Lung (tissue), 10 donors: Measurements from ENCODE around the gene LRWD1. TPM values are rescaled to one million over a fixed set of nuclear protein-coding genes. Genes with fewer than 3 reads are reported as not detected.
"Not testable (repeated sequence)": the region's sequence is repeated elsewhere in the genome, so short reads cannot be mapped to it uniquely, and the experiment has no call there.

Experiments used
- ATAC-seq: fragments of 200-7000 bp; cut with Tn5 transposase; one replicate; pipeline ENCODE4 v1.9.1; 2020; ENCODE audit warnings: moderate number of reproducible peaks; ENCODE audit not compliant: insufficient read depth, low FRiP score
- DNase-seq, 3 donors: peaks; one replicate each; pipeline ENCODE4 v3.0.0-alpha.2; 2013 to 2017
- H3K27ac ChIP-seq, 2 donors: one replicate each; pipeline ENCODE4 v1.5.1; 2013; ENCODE audit warnings: mild to moderate bottlenecking in 2 of 2, moderate library complexity in 2 of 2, control low read depth in 1 of 2, inconsistent platforms in 1 of 2, low read depth in 1 of 2, low read length in 1 of 2
- H3K27me3 ChIP-seq, 3 donors: one replicate each; pipeline ENCODE4 v1.5.1; 2013; ENCODE audit warnings: low read length in 2 of 3; ENCODE audit not compliant: control insufficient read depth in 3 of 3, insufficient read depth in 3 of 3
- H3K36me3 ChIP-seq, 4 donors: one replicate each; pipeline ENCODE4 v1.5.1; 2013; ENCODE audit warnings: low read length in 4 of 4, mild to moderate bottlenecking in 1 of 4, moderate library complexity in 1 of 4; ENCODE audit not compliant: control insufficient read depth in 4 of 4, insufficient read depth in 4 of 4
- H3K4me1 ChIP-seq, 5 donors: one replicate each; pipeline ENCODE4 v1.5.1; 2013; ENCODE audit warnings: low read length in 5 of 5, mild to moderate bottlenecking in 2 of 5, moderate library complexity in 1 of 5; ENCODE audit not compliant: control insufficient read depth in 5 of 5, insufficient read depth in 5 of 5
- H3K4me3 ChIP-seq: one replicate; pipeline ENCODE4 v1.5.1; 2013; ENCODE audit warnings: mild to moderate bottlenecking, control low read depth, moderate library complexity
- H3K9ac ChIP-seq, 2 donors: one replicate each; pipeline ENCODE4 v1.5.1; 2013; ENCODE audit warnings: low read length in 2 of 2, control low read depth in 1 of 2; ENCODE audit not compliant: insufficient read depth in 1 of 2
- H3K9me3 ChIP-seq, 4 donors: one replicate each; pipeline ENCODE4 v1.5.1; 2013; ENCODE audit warnings: low read length in 3 of 4, mild to moderate bottlenecking in 1 of 4, moderate library complexity in 1 of 4; ENCODE audit not compliant: control insufficient read depth in 4 of 4, insufficient read depth in 3 of 4
- WGBS, 2 donors: extraction: QIAGEN DNeasy Blood & Tissue Kit; methylation state at CpG; one replicate each; pipeline ENCODE4 v1.1.7; 2013; 5-methylcytosine and 5-hydroxymethylcytosine counted together
- polyA plus RNA-seq, 2 donors: library from polyadenylated mRNA; stranded (reverse); fragments of 200-250 nt; gene quantifications; one replicate each; pipeline ENCODE4 v1.2.1, GENCODE V29; 2013
- total RNA-seq, 2 donors: library from RNA; depleted of rRNA in 1 of 2; stranded (reverse); fragments of >200 nt in 1 of 2; gene quantifications; one replicate each; pipeline ENCODE4 v1.2.1, GENCODE V29; 2014 to 2021
- donor health status: Bipolar disorder and iron deficiency.
- donor health status: healthy.
- donor health status: DM: yes; HTN: yes; CAD: no.

The LRWD1 gene
- total and polyA plus RNA-seq, 4 donors, result 12.3 to 31.5 (median 25.9) TPM

DNA sequence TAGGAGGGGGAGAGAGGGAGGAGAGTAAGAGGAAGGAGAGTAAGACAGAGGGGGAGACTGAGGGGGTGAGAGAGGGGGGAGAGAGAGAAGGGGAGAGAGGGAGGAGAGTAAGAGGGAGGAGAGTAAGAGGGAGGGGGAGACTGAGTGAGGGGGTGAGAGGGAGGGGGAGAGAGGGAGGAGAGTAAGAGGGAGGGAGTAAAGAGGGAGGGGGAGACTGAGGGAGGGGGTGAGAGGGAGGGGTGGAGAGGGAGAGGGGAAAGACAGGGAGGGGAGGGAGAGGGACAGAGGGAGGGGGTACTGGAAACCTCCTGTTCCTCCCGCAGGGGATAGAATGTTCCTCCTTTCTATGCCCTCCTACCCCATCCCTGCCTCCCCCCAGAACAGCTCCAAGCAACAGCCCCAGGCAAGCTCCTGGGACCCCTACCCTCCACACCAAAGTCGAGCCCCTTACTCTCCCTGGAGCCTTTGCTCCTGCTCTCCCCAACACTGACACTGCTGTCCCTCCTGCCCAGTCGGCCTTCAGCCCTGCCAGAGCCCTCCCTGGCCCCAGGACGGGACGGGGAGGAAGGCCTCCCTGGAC, 47.9 kb downstream of the LRWD1 start:
- H3K4me1 ChIP-seq, H3K27me3 ChIP-seq, H3K4me3 ChIP-seq, H3K9me3 ChIP-seq, ATAC-seq, H3K36me3 ChIP-seq, H3K9ac ChIP-seq: not testable (repeated sequence)
- peak; percentile 79 to 94 (median 85) for DNase-seq
- 11 to 17% methylated on average over 4 to 5 of the region's 5 CpGs for WGBS, 2 donors
- peak overlapping the region in 1 of 2 donors; percentile 91 for H3K27ac ChIP-seq

DNA sequence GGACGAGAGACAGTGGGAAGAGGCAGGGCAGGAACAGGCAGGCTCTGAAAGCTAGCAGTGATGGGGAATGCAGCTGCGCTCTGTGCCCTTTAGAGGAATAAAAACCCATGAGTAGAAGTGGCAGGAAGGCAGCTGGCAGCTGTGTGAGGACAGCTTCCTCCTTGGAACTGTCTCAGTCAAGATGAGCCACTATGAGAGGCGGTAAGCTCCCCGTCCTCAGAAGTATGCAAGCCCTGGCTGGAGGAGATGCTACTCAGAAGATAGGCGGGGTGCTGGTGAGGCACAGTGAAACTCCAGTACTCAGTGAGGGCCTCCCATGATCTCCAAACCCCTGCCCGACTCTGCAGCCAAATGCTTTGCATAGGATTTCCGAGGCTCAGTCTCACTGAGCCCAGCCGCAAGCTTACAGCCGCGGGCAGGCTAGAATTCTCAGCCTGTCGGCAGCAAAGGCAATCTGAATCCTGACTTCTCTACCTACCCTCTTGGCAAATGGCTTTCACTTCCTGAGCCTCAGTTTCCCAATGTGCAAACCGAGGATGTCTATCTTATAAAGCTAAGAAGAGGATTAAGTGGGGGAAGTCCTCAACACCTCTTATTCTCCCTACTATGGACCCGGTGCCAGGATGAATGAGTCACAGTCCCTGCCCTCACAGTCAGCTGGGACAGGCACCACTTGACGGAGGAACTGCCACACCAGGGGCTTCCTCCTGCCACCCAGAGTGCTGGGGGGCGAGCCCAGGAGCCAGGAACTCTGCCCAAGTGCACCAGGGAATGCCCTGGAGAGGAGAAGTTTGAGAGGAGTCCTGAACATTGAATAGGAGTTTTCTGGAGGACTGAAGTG, 50.3 kb downstream of the LRWD1 start:
- H3K27ac ChIP-seq, H3K4me3 ChIP-seq, H3K36me3 ChIP-seq, H3K4me1 ChIP-seq, H3K9ac ChIP-seq, DNase-seq, H3K9me3 ChIP-seq, H3K27me3 ChIP-seq: not testable (repeated sequence)
- peak; percentile 30 for ATAC-seq
- WGBS, 2 donors, result 32 to 43% methylated on average over 2 of the region's 15 CpGs

DNA sequence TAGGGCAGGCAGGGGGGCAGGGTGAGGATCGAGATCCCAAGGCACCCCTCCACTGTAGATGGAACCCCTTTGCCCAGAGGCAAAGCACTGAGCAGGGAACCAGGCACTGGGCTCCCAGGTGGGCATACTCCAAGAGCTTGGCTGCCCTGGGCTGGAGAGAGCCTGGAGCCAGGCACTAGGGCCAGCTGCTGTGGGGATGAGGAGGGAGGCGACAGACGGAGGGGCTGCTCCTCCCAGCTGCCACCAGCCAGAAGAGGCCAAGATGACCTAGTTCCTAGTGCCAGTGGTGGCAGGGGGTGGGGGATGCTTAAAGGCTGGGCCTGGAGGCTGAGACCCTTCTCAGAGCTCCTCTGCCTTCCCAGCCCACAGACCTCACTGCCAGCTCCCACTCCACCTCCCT, 51.1 kb downstream of the LRWD1 start:
- H3K9me3 ChIP-seq, H3K36me3 ChIP-seq, H3K27me3 ChIP-seq, H3K9ac ChIP-seq, H3K4me1 ChIP-seq, H3K27ac ChIP-seq, ATAC-seq, DNase-seq, H3K4me3 ChIP-seq: not testable (repeated sequence)
- no CpG with 5 or more reads among the region's 3 CpGs for WGBS, 2 donors

DNA sequence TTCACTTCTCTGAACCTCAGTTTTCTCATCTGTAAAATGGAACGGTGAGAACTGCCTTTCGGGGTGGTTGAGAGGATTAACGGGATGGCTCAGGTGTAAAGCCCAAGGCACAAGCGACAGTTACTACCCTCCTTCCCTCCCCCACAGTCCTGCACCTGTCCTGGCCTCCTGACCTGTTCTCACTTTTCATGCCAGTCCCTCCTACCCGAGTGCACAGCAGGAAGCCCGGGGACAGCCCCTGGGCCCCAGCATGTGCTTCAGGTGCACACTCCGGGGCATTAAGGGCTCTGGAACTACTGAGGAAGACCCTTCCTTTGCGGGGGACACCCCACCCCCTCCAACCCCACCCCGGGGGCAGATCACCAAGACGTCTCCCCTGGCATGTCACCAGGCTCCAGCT, 52.2 kb downstream of the LRWD1 start:
- H3K4me1 ChIP-seq, H3K36me3 ChIP-seq, H3K9ac ChIP-seq, H3K9me3 ChIP-seq, H3K27ac ChIP-seq, DNase-seq, ATAC-seq, H3K4me3 ChIP-seq, H3K27me3 ChIP-seq: not testable (repeated sequence)
- WGBS, 2 donors, result no CpG with 5 or more reads among the region's 10 CpGs

DNA sequence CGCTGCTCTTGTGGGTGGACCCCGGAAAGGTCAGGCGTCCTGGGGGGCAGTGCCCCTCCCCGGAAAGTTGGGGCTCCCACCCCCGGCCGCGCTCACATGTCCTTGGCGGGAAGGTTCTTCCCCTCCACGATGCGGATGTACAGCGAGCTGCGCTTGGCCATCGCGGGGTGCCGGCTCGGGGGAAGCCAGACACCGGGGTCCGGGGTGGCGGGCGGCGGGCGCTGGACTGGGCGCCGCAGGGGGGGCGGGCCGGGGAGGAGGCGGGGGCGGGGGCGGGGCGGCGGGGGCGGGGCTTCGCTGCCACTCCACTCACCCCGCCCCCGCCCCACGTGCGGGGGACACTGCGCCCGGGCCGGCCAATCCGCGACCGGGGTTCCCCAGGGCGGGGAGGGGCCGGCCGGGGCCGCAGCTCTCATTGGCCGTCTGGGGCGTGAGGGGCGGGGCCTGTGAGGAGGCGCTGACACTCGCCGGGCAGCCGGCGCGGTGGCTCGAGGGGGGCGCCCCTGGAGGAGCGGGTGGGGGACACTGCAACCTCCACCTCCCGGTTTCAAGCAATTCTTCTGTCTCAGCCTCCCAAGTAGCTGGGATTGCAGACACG, 52.9 kb downstream of the LRWD1 start, which contains the start of gene RASA4B:
Gene RASA4B (minus strand): TSS at position 228 of the 598 bp plus-strand sequence. CDS start 67 bp downstream, at position 161.
- H3K27me3 ChIP-seq, H3K9me3 ChIP-seq, H3K4me3 ChIP-seq, H3K9ac ChIP-seq, H3K27ac ChIP-seq, H3K4me1 ChIP-seq, H3K36me3 ChIP-seq: not testable (repeated sequence)
- WGBS, 2 donors, result 0% methylated on average over 27 of the region's 61 CpGs; no CpG with 5 or more reads in 1 of the 2 donors
- DNase-seq, result peak in 1 of 3 donors; percentile 7
- ATAC-seq, result peak; percentile 94

DNA sequence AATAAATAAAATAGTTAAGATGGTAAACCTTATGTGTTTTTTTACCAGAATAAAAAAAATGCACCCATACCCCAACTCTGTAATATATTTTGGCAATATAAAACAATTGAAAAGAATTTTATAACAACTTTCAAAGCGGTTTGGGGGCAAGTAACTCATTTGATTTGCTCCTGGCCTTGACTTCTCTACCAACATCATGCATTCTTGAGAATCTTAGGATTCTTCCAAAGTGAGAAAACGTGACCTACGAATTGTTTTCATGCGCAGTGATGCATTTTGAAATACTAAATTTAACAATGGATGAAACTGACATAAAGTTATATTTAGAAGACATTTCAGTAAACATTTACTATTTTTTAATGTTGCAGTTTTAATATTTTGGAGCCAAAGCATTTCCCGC, 56.0 kb downstream of the LRWD1 start:
- DNase-seq, H3K36me3 ChIP-seq, H3K4me1 ChIP-seq, H3K4me3 ChIP-seq, H3K9me3 ChIP-seq, H3K9ac ChIP-seq, ATAC-seq, H3K27ac ChIP-seq, H3K27me3 ChIP-seq: not testable (repeated sequence)
- 74 to 98% methylated on average over 4 of the region's 5 CpGs for WGBS, 2 donors
